Activated T-helper 9 cell treated with anti-CD3 and anti-CD28 coated beads, Interleukin-2, amount 50 U/mL, for 16 hours (primary cell): ENCODE results near the gene PAX9.

Source experiments
- DNase-seq: peaks from one replicate; pipeline ENCODE4 v3.0.0-alpha.2; 2020; ENCODE audit warnings: low read depth

The PAX9 gene

GRCh38 chr14:36661506-36662257, at the start of gene PAX9:
Gene PAX9, plus strand, starts transcription at chr14:36661860. Its CDS starts 230 bp downstream, at chr14:36662090.
- no peak for DNase-seq

GRCh38 chr14:36617824-36618223, 43.8 kb upstream of the PAX9 start:
- no peak for DNase-seq

GRCh38 chr14:36618641-36619040, 43.0 kb upstream of the PAX9 start:
- no peak for DNase-seq

- no peak for DNase-seq
Observed at GRCh38 chr14:36619131-36619530, 42.5 kb upstream of the PAX9 start.

DNA sequence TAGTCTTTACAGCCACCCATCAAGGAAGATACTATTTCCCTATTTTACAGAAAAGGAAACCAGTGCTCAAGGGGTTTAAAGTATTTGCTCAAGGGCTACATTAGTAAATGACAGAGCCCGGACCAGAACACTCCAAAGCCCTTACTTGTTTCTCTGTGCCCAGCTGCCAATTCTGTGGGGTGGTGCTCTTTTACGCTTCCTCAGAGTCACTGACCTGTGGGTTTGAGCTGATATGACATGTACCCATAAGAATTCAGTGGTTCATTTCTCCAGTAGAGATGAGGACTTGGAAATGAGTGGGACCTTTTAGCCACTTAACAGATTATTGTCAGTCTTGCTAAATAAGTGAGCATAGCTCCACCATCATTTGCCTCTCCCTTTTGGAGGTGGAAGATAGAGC, 41.8 kb upstream of the PAX9 start:
- no peak for DNase-seq

DNA sequence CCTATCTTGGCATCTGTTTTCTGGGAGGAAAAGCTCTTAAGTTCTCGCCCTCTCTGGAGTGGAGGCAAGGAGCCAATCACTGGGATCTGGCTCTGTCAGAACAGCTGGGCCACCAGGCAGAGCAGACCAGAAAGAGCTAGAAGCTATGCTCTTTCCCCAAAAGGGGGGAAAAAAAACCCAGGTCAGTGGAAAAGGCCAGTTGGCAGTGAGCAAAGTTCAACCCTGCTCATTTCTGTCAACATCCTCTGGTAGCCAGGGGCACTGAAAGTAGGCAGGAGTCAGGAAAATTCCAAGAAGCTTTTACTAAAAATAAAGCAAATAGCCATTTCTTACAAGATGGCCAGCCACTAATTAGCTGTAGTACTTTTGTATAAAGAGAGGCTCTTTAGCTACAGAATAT, 36.6 kb upstream of the PAX9 start:
- DNase-seq, result no peak

DNA sequence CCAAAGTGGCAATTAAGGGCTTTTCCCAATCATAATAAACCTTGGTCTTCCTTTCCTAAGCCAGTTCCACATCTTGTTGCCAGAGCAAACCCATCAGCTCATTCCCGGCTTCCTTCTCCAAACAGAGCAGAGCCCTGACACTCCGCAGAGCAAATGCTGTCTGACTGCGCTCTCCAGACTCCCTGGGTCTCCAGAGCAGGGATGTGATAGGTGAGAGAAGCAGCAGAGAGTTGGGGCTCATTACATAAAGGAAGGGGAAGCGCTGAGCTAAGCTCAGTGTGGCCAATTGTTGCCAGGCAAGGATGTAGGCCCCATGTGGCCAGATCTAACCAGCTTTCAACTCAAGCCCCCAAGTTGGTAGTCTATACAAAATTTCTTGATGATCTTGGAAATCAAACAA, 36.2 kb upstream of the PAX9 start:
- DNase-seq, result no peak

DNA sequence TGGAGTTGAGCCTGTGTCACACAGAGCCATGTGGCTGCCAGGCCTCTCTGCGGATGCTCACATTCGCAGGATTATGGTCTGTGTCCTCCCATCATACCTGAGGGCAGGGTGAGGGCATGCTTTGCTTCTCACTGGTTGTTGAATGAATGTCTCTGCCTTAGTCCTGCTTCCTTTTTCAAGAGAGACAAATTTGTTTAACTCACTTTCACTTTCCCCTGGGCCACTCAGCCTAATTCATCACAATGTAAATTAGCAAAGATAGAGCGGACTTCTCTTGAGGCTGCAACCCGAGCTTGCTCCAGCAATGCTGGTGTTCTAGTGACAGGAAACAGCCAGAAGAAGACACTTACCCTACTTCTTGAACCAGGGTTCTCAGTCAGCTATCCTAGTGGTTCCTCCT, 35.5 kb upstream of the PAX9 start:
- no peak for DNase-seq

DNA sequence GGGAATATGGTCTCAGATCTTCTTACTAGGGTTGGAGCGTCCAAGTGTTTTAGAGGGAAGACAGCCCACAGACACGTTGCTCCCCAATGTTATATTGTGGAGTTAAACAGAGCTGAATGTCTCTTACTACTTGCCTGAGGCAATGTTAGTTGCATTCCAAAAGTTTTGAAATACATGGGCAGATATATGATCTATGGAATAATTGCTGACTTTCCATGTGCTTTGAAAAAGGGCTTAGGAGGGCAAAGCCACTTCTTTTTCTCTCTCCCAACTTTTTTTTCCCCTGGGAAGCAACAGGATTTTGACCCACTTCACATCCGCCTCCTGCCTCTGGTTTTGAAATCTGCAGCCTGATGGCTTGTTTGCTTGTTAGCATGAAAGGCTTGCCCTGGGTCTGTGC, 33.7 kb upstream of the PAX9 start:
- no peak for DNase-seq

- DNase-seq, result no peak
Observed at GRCh38 chr14:36633580-36633979, 28.1 kb upstream of the PAX9 start.

DNA sequence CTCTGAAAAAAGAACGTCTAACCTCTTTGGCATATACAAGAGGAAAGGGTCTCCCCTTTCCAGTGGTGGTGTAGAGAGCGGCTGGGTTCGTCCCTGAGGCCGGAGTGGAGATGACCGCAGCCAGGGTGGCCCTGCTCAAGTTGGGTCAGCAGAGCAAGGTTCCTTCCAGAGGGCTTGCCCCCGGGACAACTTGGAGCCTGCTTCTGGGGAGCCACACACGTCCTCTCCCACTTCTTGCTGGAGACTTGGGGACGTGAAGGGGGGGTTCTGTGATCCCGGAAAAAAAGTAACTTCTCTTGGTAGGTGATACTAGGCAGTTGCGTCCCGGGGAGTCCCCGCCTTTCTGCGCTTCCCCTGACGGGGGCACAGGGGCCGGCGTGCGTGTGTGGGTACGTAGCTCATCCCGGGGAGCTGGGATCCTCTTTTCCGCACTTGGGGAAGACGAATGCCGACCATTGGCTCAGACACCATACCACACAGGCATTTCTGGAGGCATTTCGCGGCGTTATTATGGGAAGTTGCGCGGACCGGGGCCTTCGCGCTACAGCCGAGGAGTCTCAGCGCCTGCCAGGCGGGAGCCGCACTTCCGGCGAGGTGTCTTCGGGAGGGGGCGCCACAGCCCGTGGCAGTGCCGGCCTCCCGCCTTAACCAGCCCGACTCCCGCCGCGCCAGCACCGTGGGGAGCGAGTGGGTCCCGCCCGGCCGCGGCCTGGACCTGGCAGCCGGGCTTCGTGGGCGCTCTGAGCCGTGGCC, 14.8 kb upstream of the PAX9 start:
- no peak for DNase-seq

DNA sequence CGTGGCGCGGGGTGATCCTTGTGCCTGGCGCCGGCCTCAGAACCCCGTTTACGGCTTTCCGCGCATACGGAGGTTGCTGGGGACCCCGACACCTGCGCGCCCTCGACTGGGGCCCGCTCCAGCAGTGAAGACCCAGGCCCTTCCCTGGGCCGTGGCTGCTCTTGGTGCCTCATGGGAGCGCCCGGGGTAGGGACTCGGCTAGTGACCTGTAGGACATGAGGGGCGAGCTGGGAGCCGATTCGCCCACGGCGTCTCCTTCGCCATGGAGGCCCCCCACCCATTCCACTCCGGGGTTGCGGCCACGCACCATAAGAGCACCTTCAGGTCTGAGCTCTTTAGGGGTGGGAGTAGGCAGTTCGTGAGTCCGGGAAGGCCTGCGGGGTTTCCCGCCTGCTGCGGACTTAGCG, 14.2 kb upstream of the PAX9 start:
- DNase-seq, result no peak

- DNase-seq, result no peak
Observed at GRCh38 chr14:36647824-36648753, 13.6 kb upstream of the PAX9 start.

DNA sequence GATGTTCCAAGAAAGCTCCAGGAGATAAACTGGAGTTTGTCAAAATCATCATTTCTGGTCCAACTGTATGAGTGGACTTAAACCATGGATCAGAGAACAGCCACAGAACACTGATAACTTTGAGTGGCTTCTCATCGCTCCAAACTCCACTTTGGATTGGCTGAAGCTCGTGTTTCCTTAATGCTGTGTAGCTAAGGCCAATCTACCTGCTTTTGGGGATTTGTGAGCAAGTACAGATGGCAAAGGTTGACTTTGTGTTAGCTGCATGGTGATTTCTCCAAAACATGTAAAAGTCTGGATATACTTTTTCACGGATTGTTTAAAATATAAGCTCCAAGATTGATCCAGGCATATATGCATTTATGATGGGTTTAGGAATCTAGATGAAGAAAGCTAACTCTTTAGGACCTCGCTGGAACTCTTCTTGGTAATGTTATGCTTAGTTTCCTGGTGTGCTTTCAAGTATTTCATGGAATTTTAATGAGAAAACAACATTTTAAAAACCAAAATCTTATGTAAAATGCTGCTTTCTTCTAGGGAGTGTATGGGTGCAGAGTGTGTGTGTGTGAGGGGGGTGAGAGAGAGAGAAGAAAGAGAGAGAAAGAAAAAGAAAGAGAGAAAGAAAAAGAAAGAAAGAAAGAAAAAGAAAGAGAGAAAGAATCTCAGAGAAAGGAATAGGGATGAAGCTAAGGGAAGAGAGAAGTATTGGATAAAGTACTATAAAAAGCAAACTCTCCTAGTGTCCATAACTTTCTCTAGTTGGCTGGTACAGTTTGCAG, 11.6 kb upstream of the PAX9 start:
- no peak for DNase-seq

DNA sequence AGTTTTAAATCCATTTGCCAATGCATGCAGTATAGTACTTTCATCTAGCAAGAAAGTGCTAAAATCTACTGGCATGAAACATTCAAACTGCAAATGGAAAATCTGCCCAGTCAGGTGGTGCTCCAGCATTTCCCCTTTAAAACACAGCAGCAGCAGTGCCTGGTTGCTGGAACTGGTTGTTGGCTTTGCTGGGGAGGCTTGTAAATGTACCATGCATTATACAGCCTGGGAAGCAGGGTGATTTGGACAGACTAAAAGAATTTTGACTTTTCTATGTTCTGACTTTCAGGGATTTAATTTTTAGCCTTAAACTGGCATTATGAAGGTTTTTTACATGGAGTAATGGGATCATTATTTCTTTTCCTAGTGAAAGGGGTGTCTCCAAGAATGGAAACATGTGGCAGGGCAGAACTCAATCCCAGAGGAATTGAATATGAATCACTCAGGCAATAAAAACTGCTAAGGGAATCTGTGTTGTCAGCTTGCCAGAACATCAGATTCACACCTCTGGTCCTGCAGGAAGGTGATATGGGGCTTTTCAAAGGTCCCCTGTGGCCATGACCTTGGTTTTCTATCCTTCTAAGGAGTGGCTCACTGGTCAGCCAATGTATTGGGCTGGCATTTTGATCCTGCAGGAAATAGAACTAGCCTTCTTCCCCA, 9.0 kb upstream of the PAX9 start:
- no peak for DNase-seq

- no peak for DNase-seq
Observed at GRCh38 chr14:36653413-36653812, 8.2 kb upstream of the PAX9 start.

GRCh38 chr14:36653962-36654793, 7.5 kb upstream of the PAX9 start:
- no peak for DNase-seq

DNA sequence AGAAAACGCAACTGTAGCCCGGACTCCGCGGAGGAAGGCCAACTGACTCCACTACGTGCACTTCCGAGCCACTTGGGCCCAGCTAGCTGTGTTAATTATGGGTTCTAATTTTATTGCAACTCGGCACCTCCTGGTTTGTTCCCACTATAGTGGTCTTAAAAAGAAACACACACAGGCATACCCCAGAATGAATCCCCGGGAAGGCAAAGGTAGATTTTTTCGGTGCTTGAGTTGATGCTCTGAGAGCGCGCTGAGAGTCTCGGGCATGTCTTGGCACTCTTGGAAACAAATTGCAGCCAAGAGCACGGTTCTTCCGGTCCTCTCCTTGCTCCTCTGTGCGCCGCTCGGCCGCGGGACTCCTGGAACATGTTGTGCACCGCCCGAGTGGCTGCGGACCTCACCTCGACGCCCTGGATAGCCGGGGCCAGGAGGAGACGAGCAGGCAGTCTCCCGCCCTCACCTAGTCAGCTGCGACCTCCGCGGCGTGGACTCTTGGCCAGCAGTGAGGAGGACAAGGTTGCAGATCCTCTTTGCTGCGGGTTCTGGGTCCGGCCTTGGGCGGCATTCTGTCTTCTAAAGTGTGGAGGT, 6.8 kb upstream of the PAX9 start:
- DNase-seq, result no peak

DNA sequence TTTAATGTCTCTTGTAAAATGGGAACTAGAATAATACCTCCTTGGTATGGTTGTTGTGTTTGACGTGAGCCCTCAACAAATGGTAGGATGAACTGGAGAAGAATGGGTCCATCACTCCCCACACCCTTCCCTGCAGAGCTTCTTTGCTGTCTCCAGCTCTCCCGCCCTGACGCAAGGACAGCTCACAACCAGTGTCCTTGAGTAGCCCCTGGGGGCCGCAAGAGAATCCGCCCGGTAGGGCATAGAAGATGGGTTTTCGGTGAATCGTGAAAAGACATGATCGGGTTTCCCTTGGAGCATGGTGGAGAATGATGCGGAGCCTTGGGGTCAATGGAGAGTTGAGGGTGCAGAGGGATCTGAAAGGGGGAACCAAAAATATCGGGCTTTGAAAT, 6.1 kb upstream of the PAX9 start:
- no peak for DNase-seq
